HEK293 (cell line): ENCODE results near the gene RAB2B.

Source experiments
- HIC1 ChIP-seq: fragments of 450-650 bp; formaldehyde crosslinking; IDR thresholded peaks from 2 replicates; pipeline ENCODE4 v1.5.1; 2016; ENCODE audit warnings: missing biosample characterization, missing genetic modification characterization
- KLF10 ChIP-seq: fragments of 450-650 bp; IDR thresholded peaks from 2 replicates; pipeline ENCODE4 v1.5.1; 2018; ENCODE audit warnings: missing biosample characterization, mild to moderate bottlenecking, missing genetic modification characterization
- MYNN ChIP-seq: fragments of 450-650 bp; formaldehyde crosslinking; IDR thresholded peaks from 2 replicates; pipeline ENCODE4 v1.5.1; 2016; ENCODE audit warnings: missing biosample characterization, missing genetic modification characterization, borderline replicate concordance
- ZNF157 ChIP-seq: fragments of 450-650 bp; formaldehyde crosslinking; IDR thresholded peaks from 2 replicates; pipeline ENCODE4 v1.5.1; 2016; ENCODE audit warnings: missing biosample characterization, missing genetic modification characterization
- ZNF24 ChIP-seq: fragments of 450-650 bp; formaldehyde crosslinking; IDR thresholded peaks from 2 replicates; pipeline ENCODE4 v1.5.1; 2016; ENCODE audit warnings: missing biosample characterization, missing genetic modification characterization
- ZNF366 ChIP-seq: fragments of 450-650 bp; formaldehyde crosslinking; conservative IDR thresholded peaks from 2 replicates; pipeline ENCODE4 v1.5.1; 2016; ENCODE audit warnings: missing biosample characterization, missing genetic modification characterization
- ZNF488 ChIP-seq: fragments of 450-650 bp; formaldehyde crosslinking; IDR thresholded peaks from 2 replicates; pipeline ENCODE4 v1.5.1; 2016; ENCODE audit warnings: missing biosample characterization, missing genetic modification characterization
- ZNF548 ChIP-seq: fragments of 450-650 bp; formaldehyde crosslinking; IDR thresholded peaks from 2 replicates; pipeline ENCODE4 v1.5.1; 2016; ENCODE audit warnings: missing biosample characterization, missing genetic modification characterization
- ZNF629 ChIP-seq: fragments of 450-650 bp; formaldehyde crosslinking; IDR thresholded peaks from 2 replicates; pipeline ENCODE4 v1.5.1; 2017; ENCODE audit warnings: missing biosample characterization, missing genetic modification characterization
- TF ChIP-seq, protein P1 (sequence below): fragments of 450-650 bp; formaldehyde crosslinking; IDR thresholded peaks from 2 replicates; pipeline ENCODE4 v1.5.1; 2016; ENCODE audit warnings: missing biosample characterization, missing genetic modification characterization

DNA sequence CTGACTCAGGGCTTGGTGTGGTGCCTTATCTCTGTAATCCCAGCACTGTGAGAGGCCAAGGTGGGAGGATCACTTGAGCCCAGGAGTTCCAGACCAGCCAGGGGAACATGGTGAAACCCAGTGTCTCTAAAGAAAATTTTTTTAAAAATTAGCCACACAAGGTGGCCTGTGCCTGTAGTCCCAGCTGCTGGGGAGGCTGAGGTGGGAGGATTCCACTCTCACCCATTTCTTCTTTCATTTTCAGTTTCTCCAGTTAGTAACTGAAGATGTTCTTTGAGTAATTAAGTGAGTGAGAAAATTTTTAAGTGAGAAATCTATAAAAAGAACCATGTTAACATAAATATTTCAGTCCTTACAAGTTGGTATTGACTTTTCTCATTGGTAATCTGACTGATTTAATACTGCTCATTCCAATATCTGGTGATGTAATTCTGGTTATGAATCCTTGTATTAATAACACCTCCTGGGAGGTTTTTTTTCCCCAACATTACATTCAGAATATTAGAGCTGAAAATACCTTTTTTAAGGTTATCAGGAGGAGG lies 28.3 kb upstream of the RAB2B start:
- no peak for TF ChIP-seq ZNF366 (tag by site-specific recombination)
- TF ChIP-seq, protein P1, sequence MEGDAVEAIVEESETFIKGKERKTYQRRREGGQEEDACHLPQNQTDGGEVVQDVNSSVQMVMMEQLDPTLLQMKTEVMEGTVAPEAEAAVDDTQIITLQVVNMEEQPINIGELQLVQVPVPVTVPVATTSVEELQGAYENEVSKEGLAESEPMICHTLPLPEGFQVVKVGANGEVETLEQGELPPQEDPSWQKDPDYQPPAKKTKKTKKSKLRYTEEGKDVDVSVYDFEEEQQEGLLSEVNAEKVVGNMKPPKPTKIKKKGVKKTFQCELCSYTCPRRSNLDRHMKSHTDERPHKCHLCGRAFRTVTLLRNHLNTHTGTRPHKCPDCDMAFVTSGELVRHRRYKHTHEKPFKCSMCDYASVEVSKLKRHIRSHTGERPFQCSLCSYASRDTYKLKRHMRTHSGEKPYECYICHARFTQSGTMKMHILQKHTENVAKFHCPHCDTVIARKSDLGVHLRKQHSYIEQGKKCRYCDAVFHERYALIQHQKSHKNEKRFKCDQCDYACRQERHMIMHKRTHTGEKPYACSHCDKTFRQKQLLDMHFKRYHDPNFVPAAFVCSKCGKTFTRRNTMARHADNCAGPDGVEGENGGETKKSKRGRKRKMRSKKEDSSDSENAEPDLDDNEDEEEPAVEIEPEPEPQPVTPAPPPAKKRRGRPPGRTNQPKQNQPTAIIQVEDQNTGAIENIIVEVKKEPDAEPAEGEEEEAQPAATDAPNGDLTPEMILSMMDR (tag by site-specific recombination): no peak
- no peak for TF ChIP-seq ZNF488 (tag by site-specific recombination)
- no peak for TF ChIP-seq MYNN (tag by site-specific recombination)
- TF ChIP-seq ZNF629: no peak
- TF ChIP-seq ZNF24 (tag by site-specific recombination): no peak
- no peak for TF ChIP-seq ZNF157 (tag by site-specific recombination)
- TF ChIP-seq HIC1 (tag by site-specific recombination): no peak
- no peak for TF ChIP-seq KLF10
- no peak for TF ChIP-seq ZNF548 (tag by site-specific recombination)
